ENCODE results near the gene MAPT. TPM values are rescaled to one million over a fixed set of nuclear protein-coding genes. Genes with fewer than 3 reads are reported as not detected.
A peak's percentile ranks its signal among the peaks of the same experiment; 100 is the strongest.
"Not testable (repeated sequence)": the region's sequence is repeated elsewhere in the genome, so short reads cannot be mapped to it uniquely, and the experiment has no call there.

The MAPT gene
- total and polyA plus RNA-seq, 3 donors from 2014 or later = 5.0 to 100 (median 6.1) TPM

GRCh38 chr17:45857977-45858708 lies 36.2 kb upstream of the MAPT start:
- DNase-seq = peak; percentile 60
- Histone ChIP-seq H3K27ac (no peak overlapping the region), H3K36me3 (ENCODE audit: low read depth, missing control alignments) (no peaks in the 10 kb centered on the region), H3K9me3 (no peaks in the 10 kb centered on the region), H3K27me3 (no peaks in the 10 kb centered on the region), H3K4me3 (no peak overlapping the region), H3K4me1 (no peaks in the 10 kb centered on the region)
- 36 to 41% methylated on average over 10 of the region's 10 CpGs for WGBS, 2 donors
- TF ChIP-seq POLR2A (IDR thresholded peaks at IDR 0.05) = no peak
- TF ChIP-seq, protein P1, sequence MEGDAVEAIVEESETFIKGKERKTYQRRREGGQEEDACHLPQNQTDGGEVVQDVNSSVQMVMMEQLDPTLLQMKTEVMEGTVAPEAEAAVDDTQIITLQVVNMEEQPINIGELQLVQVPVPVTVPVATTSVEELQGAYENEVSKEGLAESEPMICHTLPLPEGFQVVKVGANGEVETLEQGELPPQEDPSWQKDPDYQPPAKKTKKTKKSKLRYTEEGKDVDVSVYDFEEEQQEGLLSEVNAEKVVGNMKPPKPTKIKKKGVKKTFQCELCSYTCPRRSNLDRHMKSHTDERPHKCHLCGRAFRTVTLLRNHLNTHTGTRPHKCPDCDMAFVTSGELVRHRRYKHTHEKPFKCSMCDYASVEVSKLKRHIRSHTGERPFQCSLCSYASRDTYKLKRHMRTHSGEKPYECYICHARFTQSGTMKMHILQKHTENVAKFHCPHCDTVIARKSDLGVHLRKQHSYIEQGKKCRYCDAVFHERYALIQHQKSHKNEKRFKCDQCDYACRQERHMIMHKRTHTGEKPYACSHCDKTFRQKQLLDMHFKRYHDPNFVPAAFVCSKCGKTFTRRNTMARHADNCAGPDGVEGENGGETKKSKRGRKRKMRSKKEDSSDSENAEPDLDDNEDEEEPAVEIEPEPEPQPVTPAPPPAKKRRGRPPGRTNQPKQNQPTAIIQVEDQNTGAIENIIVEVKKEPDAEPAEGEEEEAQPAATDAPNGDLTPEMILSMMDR (IDR thresholded peaks at IDR 0.05) = no peak
- intact Hi-C loops (cut with DNase I; ENCODE audit: low total_unique reads) = no loop called here

DNA sequence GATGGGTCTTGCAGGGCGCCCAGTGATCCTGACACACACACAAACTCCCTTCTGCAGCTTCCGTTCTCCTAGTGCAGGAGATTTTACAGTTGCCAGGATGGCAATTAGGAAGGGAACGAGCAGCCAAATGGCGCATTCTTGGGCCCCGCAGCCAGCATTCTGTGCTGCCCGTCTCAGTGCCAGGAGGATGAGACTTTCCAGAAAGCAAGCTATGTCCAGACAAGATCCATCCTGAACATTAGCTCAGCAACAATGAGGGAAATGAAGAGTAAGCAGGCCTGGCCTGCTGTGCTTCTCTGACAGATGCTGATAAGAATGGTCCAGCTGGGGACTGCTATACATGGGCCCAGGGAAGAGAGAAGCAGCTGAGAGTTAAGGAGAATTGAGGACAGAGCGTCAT lies 33.2 kb upstream of the MAPT start:
- H3K36me3 ChIP-seq (ENCODE audit: low read depth, missing control alignments) = no peaks in the 10 kb centered on the region
- H3K9me3 ChIP-seq = no peaks in the 10 kb centered on the region
- 46 to 69% methylated on average over 6 to 7 of the region's 7 CpGs for WGBS, 2 donors
- no peak overlapping the region for H3K27ac ChIP-seq
- no peak overlapping the region for H3K4me3 ChIP-seq
- H3K4me1 ChIP-seq = no peaks in the 10 kb centered on the region
- intact Hi-C loops (cut with DNase I; ENCODE audit: low total_unique reads) = no loop called here
- DNase-seq = no peak
- no peak for TF ChIP-seq POLR2A (IDR thresholded peaks at IDR 0.05)
- TF ChIP-seq, protein P1 (IDR thresholded peaks at IDR 0.05) = no peak
- H3K27me3 ChIP-seq = no peaks in the 10 kb centered on the region

DNA sequence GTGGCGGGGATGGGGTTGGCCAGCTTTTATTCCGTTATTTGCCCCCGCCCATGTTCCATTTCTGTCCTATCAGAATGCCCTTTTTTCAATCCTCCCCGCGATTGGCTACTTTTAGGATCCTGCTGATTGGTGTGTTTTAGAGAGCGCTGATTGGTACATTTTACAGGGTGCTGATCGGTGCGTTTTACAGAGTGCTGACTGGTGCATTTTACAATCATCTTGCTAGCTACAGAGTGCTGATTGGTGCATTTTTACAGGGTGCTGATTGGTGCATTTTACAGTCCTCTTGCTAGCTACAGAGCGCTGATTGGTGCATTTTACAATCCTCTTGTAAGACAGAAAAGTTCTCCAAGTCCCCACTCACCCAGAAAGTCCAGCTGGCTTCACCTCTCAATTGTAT lies 32.2 kb upstream of the MAPT start:
- H3K9me3 ChIP-seq; intact Hi-C loops (cut with DNase I; ENCODE audit: low total_unique reads); H3K4me3 ChIP-seq; H3K4me1 ChIP-seq; H3K36me3 ChIP-seq (ENCODE audit: low read depth, missing control alignments); H3K27me3 ChIP-seq; H3K27ac ChIP-seq: not testable (repeated sequence)
- WGBS, 2 donors = 53 to 69% methylated on average over 9 of the region's 9 CpGs
- DNase-seq = peak; percentile 67

DNA sequence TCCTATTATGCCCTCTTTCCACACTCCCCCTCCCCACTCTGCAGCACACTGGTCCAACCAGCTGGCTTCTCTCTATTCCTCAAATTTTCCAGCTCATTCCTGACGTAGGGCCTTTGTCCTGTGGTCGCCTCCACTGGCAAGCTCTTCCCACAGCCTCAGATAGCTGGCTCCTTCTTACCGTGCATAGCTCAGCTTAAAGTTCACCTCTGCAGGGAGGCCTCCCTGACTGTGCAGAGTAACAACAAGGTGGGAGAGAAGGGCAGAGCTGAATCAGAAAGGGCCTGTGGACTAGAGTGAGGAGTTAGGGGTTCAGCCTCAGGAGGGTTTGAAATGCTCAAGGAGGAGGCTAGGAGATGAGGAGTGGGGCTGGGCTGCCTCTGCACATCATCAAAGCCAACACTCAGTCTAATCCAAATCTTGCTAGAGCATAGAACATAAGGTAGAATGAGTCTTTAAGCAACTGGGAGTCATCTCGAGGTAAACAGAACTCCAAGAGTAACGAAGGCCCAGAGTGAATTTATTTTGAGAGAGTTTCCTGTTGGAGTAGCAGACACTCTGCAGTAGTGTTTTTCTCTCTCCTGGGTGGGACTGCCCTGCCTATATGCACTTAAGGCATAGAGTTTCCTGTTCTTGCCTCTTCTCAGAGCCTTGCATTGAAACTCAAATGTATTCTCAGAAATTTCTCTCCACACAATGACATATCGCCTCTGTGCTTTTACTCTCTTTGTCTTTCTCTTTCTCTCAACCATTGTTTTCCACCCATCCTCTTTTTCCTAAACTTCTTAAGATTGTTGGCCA lies 30.3 kb upstream of the MAPT start:
- no peaks in the 10 kb centered on the region for H3K27me3 ChIP-seq
- no peaks in the 10 kb centered on the region for H3K4me1 ChIP-seq
- H3K27ac ChIP-seq = no peak overlapping the region
- no peak for DNase-seq
- 72 to 73% methylated on average over 6 of the region's 6 CpGs for WGBS, 2 donors
- H3K4me3 ChIP-seq = no peak overlapping the region
- no peaks in the 10 kb centered on the region for H3K36me3 ChIP-seq (ENCODE audit: low read depth, missing control alignments)
- intact Hi-C loops (cut with DNase I; ENCODE audit: low total_unique reads) = no loop called here
- TF ChIP-seq, protein P1 (IDR thresholded peaks at IDR 0.05) = no peak
- no peak for TF ChIP-seq POLR2A (IDR thresholded peaks at IDR 0.05)
- H3K9me3 ChIP-seq = no peaks in the 10 kb centered on the region

GRCh38 chr17:45867171-45867570 lies 27.2 kb upstream of the MAPT start:
- no peaks in the 10 kb centered on the region for H3K27me3 ChIP-seq
- no peak overlapping the region for H3K27ac ChIP-seq
- no peaks in the 10 kb centered on the region for H3K9me3 ChIP-seq
- H3K36me3 ChIP-seq (ENCODE audit: low read depth, missing control alignments) = no peaks in the 10 kb centered on the region
- intact Hi-C loops (cut with DNase I; ENCODE audit: low total_unique reads) = no loop called here
- no peak overlapping the region for H3K4me3 ChIP-seq
- 80 to 83% methylated on average over 6 of the region's 6 CpGs for WGBS, 2 donors
- no peak for DNase-seq
- H3K4me1 ChIP-seq = no peaks in the 10 kb centered on the region
- TF ChIP-seq, protein P1 (IDR thresholded peaks at IDR 0.05) = no peak
- no peak for TF ChIP-seq POLR2A (IDR thresholded peaks at IDR 0.05)

All from testis (tissue), 3 donors.